Measurements from ENCODE around the gene CHRNA4.

DNA sequence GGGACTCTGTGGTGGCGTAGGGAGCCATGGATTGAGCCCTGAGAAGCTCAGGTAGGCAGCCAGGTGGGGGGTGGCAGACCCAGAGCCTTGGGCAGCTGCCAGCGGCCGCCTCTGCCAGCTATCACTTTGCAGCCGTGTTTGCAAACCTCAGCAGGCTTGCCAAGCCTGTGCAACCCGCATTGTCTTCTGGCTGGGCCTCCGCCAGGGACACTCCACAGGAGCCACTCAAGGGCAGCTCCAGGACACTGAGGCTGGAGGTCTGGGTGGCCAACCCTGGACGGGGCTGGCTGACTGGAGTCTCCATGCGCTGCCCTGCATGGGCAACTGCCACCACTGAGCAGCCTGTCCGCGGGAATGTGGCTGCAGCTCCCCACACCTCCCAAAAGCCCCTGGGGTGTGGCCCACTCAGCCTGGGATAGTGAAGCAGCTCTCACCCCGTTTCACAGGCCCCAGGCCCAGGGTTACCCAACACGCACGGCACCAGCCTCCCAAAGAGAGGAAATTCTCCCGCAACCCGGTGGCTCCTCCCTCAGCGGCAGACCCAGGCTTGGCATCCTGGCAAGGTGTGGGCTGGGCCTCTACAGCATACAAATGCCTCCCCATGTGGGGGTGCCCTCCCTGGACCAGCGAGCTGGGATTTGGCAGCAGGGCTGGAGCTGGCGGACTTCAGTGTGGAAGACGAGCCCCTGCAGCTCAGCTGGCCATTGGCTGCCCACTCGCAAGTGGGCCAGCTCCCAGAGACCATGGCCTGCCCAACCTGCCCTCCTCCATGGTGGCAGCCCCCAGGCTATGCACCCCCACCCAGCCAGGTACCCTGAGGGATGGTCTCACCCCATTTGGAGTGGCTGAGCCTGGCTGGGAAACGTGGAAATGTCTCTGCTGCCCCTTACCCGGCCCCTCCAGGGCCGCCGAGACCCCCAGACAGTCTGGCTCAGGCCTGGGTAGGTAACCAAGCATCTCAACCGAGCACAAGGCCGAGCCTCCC is 2.9 kb downstream of the CHRNA4 start:
- no peak for TF ChIP-seq POLR2A (IDR thresholded peaks at IDR 0.05)
- TF ChIP-seq, protein P1, sequence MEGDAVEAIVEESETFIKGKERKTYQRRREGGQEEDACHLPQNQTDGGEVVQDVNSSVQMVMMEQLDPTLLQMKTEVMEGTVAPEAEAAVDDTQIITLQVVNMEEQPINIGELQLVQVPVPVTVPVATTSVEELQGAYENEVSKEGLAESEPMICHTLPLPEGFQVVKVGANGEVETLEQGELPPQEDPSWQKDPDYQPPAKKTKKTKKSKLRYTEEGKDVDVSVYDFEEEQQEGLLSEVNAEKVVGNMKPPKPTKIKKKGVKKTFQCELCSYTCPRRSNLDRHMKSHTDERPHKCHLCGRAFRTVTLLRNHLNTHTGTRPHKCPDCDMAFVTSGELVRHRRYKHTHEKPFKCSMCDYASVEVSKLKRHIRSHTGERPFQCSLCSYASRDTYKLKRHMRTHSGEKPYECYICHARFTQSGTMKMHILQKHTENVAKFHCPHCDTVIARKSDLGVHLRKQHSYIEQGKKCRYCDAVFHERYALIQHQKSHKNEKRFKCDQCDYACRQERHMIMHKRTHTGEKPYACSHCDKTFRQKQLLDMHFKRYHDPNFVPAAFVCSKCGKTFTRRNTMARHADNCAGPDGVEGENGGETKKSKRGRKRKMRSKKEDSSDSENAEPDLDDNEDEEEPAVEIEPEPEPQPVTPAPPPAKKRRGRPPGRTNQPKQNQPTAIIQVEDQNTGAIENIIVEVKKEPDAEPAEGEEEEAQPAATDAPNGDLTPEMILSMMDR (IDR thresholded peaks at IDR 0.05), result no peak
